ENCODE data around the gene ITPR2.

- TF ChIP-seq, protein P1, sequence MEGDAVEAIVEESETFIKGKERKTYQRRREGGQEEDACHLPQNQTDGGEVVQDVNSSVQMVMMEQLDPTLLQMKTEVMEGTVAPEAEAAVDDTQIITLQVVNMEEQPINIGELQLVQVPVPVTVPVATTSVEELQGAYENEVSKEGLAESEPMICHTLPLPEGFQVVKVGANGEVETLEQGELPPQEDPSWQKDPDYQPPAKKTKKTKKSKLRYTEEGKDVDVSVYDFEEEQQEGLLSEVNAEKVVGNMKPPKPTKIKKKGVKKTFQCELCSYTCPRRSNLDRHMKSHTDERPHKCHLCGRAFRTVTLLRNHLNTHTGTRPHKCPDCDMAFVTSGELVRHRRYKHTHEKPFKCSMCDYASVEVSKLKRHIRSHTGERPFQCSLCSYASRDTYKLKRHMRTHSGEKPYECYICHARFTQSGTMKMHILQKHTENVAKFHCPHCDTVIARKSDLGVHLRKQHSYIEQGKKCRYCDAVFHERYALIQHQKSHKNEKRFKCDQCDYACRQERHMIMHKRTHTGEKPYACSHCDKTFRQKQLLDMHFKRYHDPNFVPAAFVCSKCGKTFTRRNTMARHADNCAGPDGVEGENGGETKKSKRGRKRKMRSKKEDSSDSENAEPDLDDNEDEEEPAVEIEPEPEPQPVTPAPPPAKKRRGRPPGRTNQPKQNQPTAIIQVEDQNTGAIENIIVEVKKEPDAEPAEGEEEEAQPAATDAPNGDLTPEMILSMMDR (IDR thresholded peaks at IDR 0.05; ENCODE audit: low read length) = no peak
- TF ChIP-seq EZH2 (optimal IDR thresholded peaks at IDR 0.05; ENCODE audit: low read depth, low read length) = no peak
- TF ChIP-seq EZH2phosphoT487 (IDR thresholded peaks at IDR 0.05; ENCODE audit: low read length) = no peak
These were observed 134.8 kb downstream of the ITPR2 start for GRCh38 chr12:26698186-26698585.

Measured in MM.1S (cell line).